OCI-LY1 (cell line): ENCODE results near the gene EMC9.

Experiments used
- H2AFZ ChIP-seq: fragments of 200-600 bp; sonication (generic), shearing (Covaris generic); 2 replicates; pipeline ENCODE4 v1.6.0; 2014; ENCODE audit warnings: antibody characterized with exemption, mild to moderate bottlenecking, low read length
- H3F3A ChIP-seq: fragments of 200-600 bp; sonication (generic), shearing (Covaris generic); 2 replicates; pipeline ENCODE4 v1.6.0; 2014; ENCODE audit warnings: mild to moderate bottlenecking, antibody characterized with exemption, low read length, moderate library complexity; ENCODE audit not compliant: insufficient read depth
- H3K27ac ChIP-seq: fragments of 200-600 bp; sonication (generic); 2 replicates; pipeline ENCODE4 v1.5.1; 2014; ENCODE audit warnings: low read length, mixed run types, mild to moderate bottlenecking, low read depth; ENCODE audit not compliant: poor library complexity, severe bottlenecking
- H3K27me3 ChIP-seq: fragments of 200-600 bp; sonication (generic); 2 replicates; pipeline ENCODE4 v1.6.0; 2014; ENCODE audit warnings: antibody characterized with exemption, mild to moderate bottlenecking, low read length, moderate library complexity; ENCODE audit not compliant: insufficient read depth
- H3K36me3 ChIP-seq: fragments of 200-600 bp; sonication (generic); 2 replicates; pipeline ENCODE4 v1.6.1; 2014; ENCODE audit warnings: mild to moderate bottlenecking, antibody characterized with exemption, low read length, moderate library complexity, mixed read lengths; ENCODE audit not compliant: insufficient read depth
- H3K4me1 ChIP-seq: fragments of 200-600 bp; sonication (generic); 2 replicates; pipeline ENCODE4 v1.5.1; 2014; ENCODE audit warnings: mild to moderate bottlenecking, low read length, moderate library complexity; ENCODE audit not compliant: insufficient read depth, severe bottlenecking
- H3K4me2 ChIP-seq: fragments of 200-600 bp; sonication (generic), shearing (Covaris generic); 2 replicates; pipeline ENCODE4 v1.6.1; 2014; ENCODE audit warnings: low read length
- H3K4me3 ChIP-seq: fragments of 200-600 bp; sonication (generic); 2 replicates; pipeline ENCODE4 v1.5.1; 2014; ENCODE audit warnings: low read length, low read depth, mild to moderate bottlenecking, mixed read lengths; ENCODE audit not compliant: poor library complexity, severe bottlenecking
- H3K79me2 ChIP-seq: fragments of 200-600 bp; shearing (Covaris generic); 2 replicates; pipeline ENCODE4 v1.6.1; 2016; ENCODE audit warnings: mixed run types, low read length, mixed read lengths; ENCODE audit not compliant: insufficient read depth
- H3K9ac ChIP-seq: fragments of 200-600 bp; sonication (generic), shearing (Covaris generic); 2 replicates; pipeline ENCODE4 v1.6.1; 2014; ENCODE audit warnings: mild to moderate bottlenecking, low read length, mixed read lengths
- H3K9me2 ChIP-seq: fragments of 200-600 bp; sonication (generic), shearing (Covaris generic); 2 replicates; pipeline ENCODE4 v1.6.1; 2014; ENCODE audit warnings: low read depth, mild to moderate bottlenecking, low read length, mixed read lengths
- H3K9me3 ChIP-seq: fragments of 200-600 bp; shearing (Covaris generic); 2 replicates; pipeline ENCODE4 v1.6.1; 2014; ENCODE audit warnings: low read length, mixed read lengths
- H4K20me1 ChIP-seq: fragments of 200-600 bp; sonication (generic), shearing (Covaris generic); 2 replicates; pipeline ENCODE4 v1.6.0; 2016; ENCODE audit warnings: mild to moderate bottlenecking, low read length; ENCODE audit not compliant: insufficient read depth
- CTCF ChIP-seq: fragments of 200-600 bp; sonication (generic), shearing (Covaris generic); IDR thresholded peaks from 2 replicates; pipeline ENCODE4 v1.5.1; 2017; ENCODE audit warnings: mild to moderate bottlenecking, antibody characterized with exemption, low read length, moderate library complexity, mixed read lengths
- EZH2 ChIP-seq: fragments of 200-600 bp; sonication (generic), shearing (Covaris generic); IDR thresholded peaks from 2 replicates; pipeline ENCODE4 v1.8.0; 2017; ENCODE audit warnings: borderline replicate concordance, mixed run types, mild to moderate bottlenecking, antibody characterized with exemption, low read length, moderate library complexity, mixed read lengths

Gene EMC9

GRCh38 chr14:24186831-24187538 lies 45.6 kb upstream of the EMC9 start:
- Histone ChIP-seq H3K27me3 (no peaks in the 10 kb centered on the region), H3K79me2 (no peaks in the 10 kb centered on the region), H3K4me1 (peaks cover 19% of the 10 kb centered on the region), H3K9me2 (no peaks in the 10 kb centered on the region), H2AFZ (no peak overlapping the region), H3K27ac (no peak overlapping the region), H3K4me2 (peak overlapping the region; percentile 67; the same call in 1 of the 2 replicates), H3F3A (no peaks in the 10 kb centered on the region), H3K9ac (no peak overlapping the region; the same call in 1 of the 2 replicates), H3K4me3 (peak overlapping the region; percentile 65), H3K36me3 (peaks cover 56% of the 10 kb centered on the region), H4K20me1 (no peaks in the 10 kb centered on the region), H3K9me3 (no peaks in the 10 kb centered on the region)
- TF ChIP-seq EZH2, result no peak
- TF ChIP-seq CTCF, result no peak

- TF ChIP-seq CTCF (no peak), EZH2 (no peak)
- H3K27me3 ChIP-seq, result no peaks in the 10 kb centered on the region
- no peak overlapping the region for H3K9ac ChIP-seq
- H2AFZ ChIP-seq, result no peak overlapping the region
- no peaks in the 10 kb centered on the region for H3K9me2 ChIP-seq
- no peaks in the 10 kb centered on the region for H4K20me1 ChIP-seq
- H3K79me2 ChIP-seq, result no peaks in the 10 kb centered on the region
- no peak overlapping the region for H3K4me2 ChIP-seq
- H3K27ac ChIP-seq, result no peak overlapping the region
- H3K9me3 ChIP-seq, result no peaks in the 10 kb centered on the region
- H3K4me1 ChIP-seq, result peaks cover 19% of the 10 kb centered on the region
- no peaks in the 10 kb centered on the region for H3F3A ChIP-seq
- H3K36me3 ChIP-seq, result peaks cover 63% of the 10 kb centered on the region
- no peak overlapping the region for H3K4me3 ChIP-seq
Measured at GRCh38 chr14:24185741-24186140, 44.4 kb upstream of the EMC9 start.

- Histone ChIP-seq H3K4me2 (no peak overlapping the region), H3K4me1 (peaks cover 19% of the 10 kb centered on the region), H3K9ac (no peak overlapping the region), H3K27ac (no peak overlapping the region), H2AFZ (no peak overlapping the region), H3K9me2 (no peaks in the 10 kb centered on the region), H3K4me3 (no peak overlapping the region), H3K27me3 (no peaks in the 10 kb centered on the region), H3F3A (no peaks in the 10 kb centered on the region), H4K20me1 (no peaks in the 10 kb centered on the region), H3K9me3 (no peaks in the 10 kb centered on the region), H3K79me2 (no peaks in the 10 kb centered on the region), H3K36me3 (peaks cover 70% of the 10 kb centered on the region)
- no peak for TF ChIP-seq EZH2
- no peak for TF ChIP-seq CTCF
Measured at GRCh38 chr14:24185026-24185425, 43.6 kb upstream of the EMC9 start.
